Measurements from ENCODE around the gene TFB1M. TPM values are rescaled to one million over a fixed set of nuclear protein-coding genes. Genes with fewer than 3 reads are reported as not detected.

The TFB1M gene
- total RNA-seq, 1 donor from 2014 or later: 15.3 TPM

- Mint-ChIP-seq H3K36me3 (ENCODE audit: low read depth) (peaks cover 16% of the 10 kb centered on the region), H3K4me3 (ENCODE audit: unreplicated experiment) (no peak overlapping the region), H3K4me1 (ENCODE audit: low read depth) (peaks cover 16% of the 10 kb centered on the region), H3K27me3 (ENCODE audit: low read depth) (no peaks in the 10 kb centered on the region), H3K9me3 (ENCODE audit: low read depth) (no peaks in the 10 kb centered on the region), H3K27ac (ENCODE audit: unreplicated experiment) (no peak overlapping the region)
- no peak for DNase-seq (ENCODE audit: low spot score)
- peak; percentile 11 for TF ChIP-seq CTCF (IDR thresholded peaks at IDR 0.05)
These were observed 53.0 kb downstream of the TFB1M start for GRCh38 chr6:155261111-155261900.

GRCh38 chr6:155260686-155261085, 53.6 kb downstream of the TFB1M start:
- H3K27me3 Mint-ChIP-seq (ENCODE audit: low read depth): no peaks in the 10 kb centered on the region
- H3K4me3 Mint-ChIP-seq (ENCODE audit: unreplicated experiment): no peak overlapping the region
- H3K9me3 Mint-ChIP-seq (ENCODE audit: low read depth): no peaks in the 10 kb centered on the region
- H3K27ac Mint-ChIP-seq (ENCODE audit: unreplicated experiment): no peak overlapping the region
- peaks cover 12% of the 10 kb centered on the region for H3K36me3 Mint-ChIP-seq (ENCODE audit: low read depth)
- no peak for DNase-seq (ENCODE audit: low spot score)
- peaks cover 16% of the 10 kb centered on the region for H3K4me1 Mint-ChIP-seq (ENCODE audit: low read depth)
- TF ChIP-seq CTCF (IDR thresholded peaks at IDR 0.05): no peak

GRCh38 chr6:155259897-155260296, 54.4 kb downstream of the TFB1M start:
- Mint-ChIP-seq H3K36me3 (ENCODE audit: low read depth) (peaks cover 15% of the 10 kb centered on the region), H3K27me3 (ENCODE audit: low read depth) (no peaks in the 10 kb centered on the region), H3K4me1 (ENCODE audit: low read depth) (peaks cover 10% of the 10 kb centered on the region), H3K27ac (ENCODE audit: unreplicated experiment) (no peak overlapping the region), H3K9me3 (ENCODE audit: low read depth) (no peaks in the 10 kb centered on the region), H3K4me3 (ENCODE audit: unreplicated experiment) (no peak overlapping the region)
- TF ChIP-seq CTCF (IDR thresholded peaks at IDR 0.05): no peak
- no peak for DNase-seq (ENCODE audit: low spot score)

GRCh38 chr6:155259204-155259603, 55.1 kb downstream of the TFB1M start:
- Mint-ChIP-seq H3K36me3 (ENCODE audit: low read depth) (peaks cover 19% of the 10 kb centered on the region), H3K9me3 (ENCODE audit: low read depth) (no peaks in the 10 kb centered on the region), H3K27ac (ENCODE audit: unreplicated experiment) (no peak overlapping the region), H3K27me3 (ENCODE audit: low read depth) (no peaks in the 10 kb centered on the region), H3K4me1 (ENCODE audit: low read depth) (peaks cover 3% of the 10 kb centered on the region), H3K4me3 (ENCODE audit: unreplicated experiment) (no peak overlapping the region)
- no peak for DNase-seq (ENCODE audit: low spot score)
- TF ChIP-seq CTCF (IDR thresholded peaks at IDR 0.05): no peak

- peaks cover 11% of the 10 kb centered on the region for H3K4me1 Mint-ChIP-seq (ENCODE audit: low read depth)
- DNase-seq (ENCODE audit: low spot score): no peak
- H3K9me3 Mint-ChIP-seq (ENCODE audit: low read depth): no peaks in the 10 kb centered on the region
- no peak for TF ChIP-seq CTCF (IDR thresholded peaks at IDR 0.05)
- peaks cover 19% of the 10 kb centered on the region for H3K36me3 Mint-ChIP-seq (ENCODE audit: low read depth)
- H3K27ac Mint-ChIP-seq (ENCODE audit: unreplicated experiment): peak overlapping the region; percentile 43
- H3K4me3 Mint-ChIP-seq (ENCODE audit: unreplicated experiment): no peak overlapping the region
- H3K27me3 Mint-ChIP-seq (ENCODE audit: low read depth): no peaks in the 10 kb centered on the region
These were observed 56.5 kb downstream of the TFB1M start for GRCh38 chr6:155257796-155258195.
